ENCODE data around the gene GBF1. TPM values are rescaled to one million over a fixed set of nuclear protein-coding genes. Genes with fewer than 3 reads are reported as not detected.

Gene GBF1
- total RNA-seq, 2 donors from 2014 or later, result 23.1 to 24.1 TPM

- Histone ChIP-seq H3K4me3 (no peak overlapping the region), H3K27ac (no peak overlapping the region), H3K27me3 (peaks cover 0 to 11% of the 10 kb centered on the region in 2 donors), H3K9me3 (no peaks in the 10 kb centered on the region), H3K4me1 (peaks cover 15% of the 10 kb centered on the region), H3K36me3 (replicated peaks in 1 of 2; ENCODE audit: insufficient read depth in 1 of 2, low read depth in 2 of 2) (no peaks in the 10 kb centered on the region)
- DNase-seq (no peak), ATAC-seq (no peak)
- intact Hi-C loops (cut with DNase I), result no loop called here
- TF ChIP-seq CTCF (IDR thresholded peaks at IDR 0.05) (no peak), POLR2A (IDR thresholded peaks at IDR 0.05) (no peak)
- WGBS, 2 donors, result 53 to 60% methylated on average over 8 of the region's 8 CpGs
Observed at GRCh38 chr10:102236006-102236405, 9.3 kb upstream of the GBF1 start.

DNA sequence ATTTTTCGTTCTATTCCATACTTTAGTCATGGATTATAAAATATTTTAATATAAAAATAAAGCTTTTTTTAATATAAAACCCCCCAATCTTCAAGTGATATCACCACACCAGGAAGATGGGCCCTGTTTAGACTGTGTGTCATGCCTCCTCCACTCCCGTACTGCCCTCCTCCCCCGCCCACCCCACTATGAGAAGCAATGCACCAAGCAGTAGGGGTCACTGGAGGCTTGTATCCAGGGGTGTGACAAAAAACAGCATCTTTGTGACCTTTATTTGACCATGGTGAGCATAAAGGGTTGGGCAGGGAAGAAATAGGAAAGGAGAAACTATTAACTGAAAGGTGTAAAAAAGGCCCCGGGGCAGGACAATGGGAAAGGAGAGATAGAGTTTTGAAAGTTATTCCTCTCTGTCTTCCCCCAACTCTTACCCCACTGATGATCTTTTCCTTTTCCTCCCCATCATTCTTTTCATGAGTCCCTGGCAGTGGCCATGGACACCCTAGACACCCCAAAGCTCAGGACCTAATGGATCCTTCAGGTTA lies 7.5 kb upstream of the GBF1 start:
- TF ChIP-seq CTCF (IDR thresholded peaks at IDR 0.05) (no peak), POLR2A (IDR thresholded peaks at IDR 0.05) (no peak)
- ATAC-seq (no peak), DNase-seq (no peak)
- H3K9me3 ChIP-seq, result no peaks in the 10 kb centered on the region
- no peaks in the 10 kb centered on the region for H3K27me3 ChIP-seq
- WGBS, 2 donors, result 59 to 65% methylated on average over 4 of the region's 4 CpGs
- no peak overlapping the region for H3K4me3 ChIP-seq
- peaks cover 17% of the 10 kb centered on the region for H3K4me1 ChIP-seq
- H3K27ac ChIP-seq, result no peak overlapping the region
- intact Hi-C loops (cut with DNase I), result no loop called here
- no peaks in the 10 kb centered on the region for H3K36me3 ChIP-seq (replicated peaks in 1 of 2; ENCODE audit: insufficient read depth in 1 of 2, low read depth in 2 of 2)

DNA sequence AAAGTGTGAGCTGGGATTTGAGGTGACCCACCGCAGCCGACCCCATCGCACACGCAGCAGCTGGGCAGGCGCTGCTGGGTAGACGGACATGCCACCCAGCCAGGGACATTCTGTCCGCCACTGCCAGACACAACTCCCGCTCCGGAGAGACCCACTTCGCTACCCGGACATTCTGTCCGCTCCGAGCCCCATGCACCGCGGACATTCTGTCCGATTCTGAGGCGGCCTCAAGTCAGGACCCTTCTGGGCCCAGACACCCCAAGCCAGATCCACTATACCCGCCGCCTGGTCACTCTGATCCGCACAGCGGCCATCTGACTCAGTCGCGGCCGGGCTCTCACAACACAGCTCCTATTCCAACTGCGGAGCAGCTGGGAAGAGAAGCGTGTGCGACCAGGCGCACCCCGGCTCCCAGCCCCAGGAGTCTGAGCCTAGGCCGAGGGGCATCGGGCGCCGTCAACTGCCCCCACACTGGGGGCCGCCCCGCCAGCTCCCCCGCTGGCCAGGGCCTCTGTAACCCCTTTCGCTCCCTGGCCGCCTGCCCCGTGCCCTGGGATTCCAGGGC lies 4.8 kb upstream of the GBF1 start:
- TF ChIP-seq CTCF (IDR thresholded peaks at IDR 0.05) (no peak), POLR2A (IDR thresholded peaks at IDR 0.05) (no peak)
- WGBS, 2 donors, result 41 to 58% methylated on average over 9 to 37 of the region's 39 CpGs
- Histone ChIP-seq H3K27ac (no peak overlapping the region), H3K27me3 (no peaks in the 10 kb centered on the region), H3K4me3 (no peak overlapping the region), H3K9me3 (no peaks in the 10 kb centered on the region), H3K4me1 (peaks cover 22% of the 10 kb centered on the region), H3K36me3 (replicated peaks in 1 of 2; ENCODE audit: insufficient read depth in 1 of 2, low read depth in 2 of 2) (no peaks in the 10 kb centered on the region)
- intact Hi-C loops (cut with DNase I), result no loop called here
- DNase-seq (peak in 1 of 4 donors; percentile 15), ATAC-seq (no peak)

DNA sequence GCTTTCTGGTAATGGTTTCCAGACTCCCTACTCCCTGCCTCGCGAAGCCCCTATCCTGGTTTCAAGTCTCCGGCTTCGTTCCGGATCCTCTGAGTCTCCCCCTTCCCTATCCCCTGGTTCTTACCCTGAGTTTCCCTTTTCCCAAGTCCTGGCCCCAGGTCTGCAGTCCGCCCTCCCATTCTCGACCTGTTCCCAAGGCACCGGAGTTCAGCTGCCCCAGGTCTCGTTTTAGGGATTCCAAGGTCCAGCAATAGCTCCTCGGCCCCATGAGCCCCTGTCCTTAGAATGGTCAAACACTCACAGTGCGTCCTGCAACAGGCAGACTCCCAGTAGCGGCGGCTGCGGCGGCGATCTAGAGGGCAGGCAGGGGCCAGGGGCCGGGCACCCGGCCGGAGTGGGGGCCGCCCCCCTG lies 4.3 kb upstream of the GBF1 start:
- H3K4me1 ChIP-seq, result peaks cover 22% of the 10 kb centered on the region
- no peak overlapping the region for H3K27ac ChIP-seq
- WGBS, 2 donors, result 5 to 11% methylated on average over 9 to 20 of the region's 20 CpGs
- TF ChIP-seq CTCF (IDR thresholded peaks at IDR 0.05), result no peak
- TF ChIP-seq POLR2A (IDR thresholded peaks at IDR 0.05), result no peak
- peak overlapping the region; percentile 7 to 45 for H3K4me3 ChIP-seq
- H3K9me3 ChIP-seq, result no peaks in the 10 kb centered on the region
- ATAC-seq, result peak; percentile 0
- H3K36me3 ChIP-seq (replicated peaks in 1 of 2; ENCODE audit: insufficient read depth in 1 of 2, low read depth in 2 of 2), result no peaks in the 10 kb centered on the region
- H3K27me3 ChIP-seq, result no peaks in the 10 kb centered on the region
- DNase-seq, result no peak
- intact Hi-C loops (cut with DNase I), result no loop called here

Data from body of pancreas (tissue), 4 donors.